Stimulated activated CD4-positive, alpha-beta T cell treated with anti-CD3 and anti-CD28 coated beads, Interleukin-1b, Interleukin-23, amount 100 ng/mL, for 24 hours (primary cell): ENCODE results near the gene ZSWIM5.

Source experiments
- DNase-seq, 4 experiments: peaks; one replicate each; pipeline ENCODE4 v3.0.0-alpha.2; 2020; ENCODE audit warnings: low read depth in 4 of 4, low spot score in 1 of 4

ZSWIM5 gene

DNA sequence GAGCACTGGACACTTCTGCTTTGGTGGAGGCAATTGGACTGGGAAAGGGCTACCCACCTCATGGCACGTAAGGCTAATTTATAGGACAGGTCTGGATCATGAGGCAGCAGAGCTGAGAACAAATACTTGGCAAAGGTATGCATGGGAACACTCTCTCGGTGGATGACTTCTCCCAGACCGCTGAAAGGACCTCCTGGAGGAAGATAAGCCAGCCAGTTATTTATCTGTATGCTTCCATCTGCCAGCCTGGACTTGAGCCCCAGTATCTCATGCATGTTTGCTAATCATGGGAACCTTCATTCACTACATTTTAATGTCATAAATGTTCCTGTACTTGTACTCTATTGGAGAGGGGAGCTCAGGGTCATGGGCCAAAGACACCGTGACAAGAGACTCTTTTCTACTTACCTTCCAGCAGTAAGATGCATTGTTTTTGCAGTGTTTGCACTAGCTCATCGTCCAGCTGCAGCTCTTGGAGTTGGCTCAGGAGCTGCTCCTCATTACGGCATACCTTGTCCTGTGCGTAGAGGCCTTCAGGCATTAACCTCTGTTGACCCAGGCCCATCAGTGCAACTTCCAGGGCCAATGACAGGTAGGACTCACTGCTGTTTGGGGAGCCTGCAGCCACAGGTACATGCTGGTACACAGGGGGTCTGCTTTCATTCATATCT lies 170.6 kb downstream of the ZSWIM5 start:
- no peak for DNase-seq

DNA sequence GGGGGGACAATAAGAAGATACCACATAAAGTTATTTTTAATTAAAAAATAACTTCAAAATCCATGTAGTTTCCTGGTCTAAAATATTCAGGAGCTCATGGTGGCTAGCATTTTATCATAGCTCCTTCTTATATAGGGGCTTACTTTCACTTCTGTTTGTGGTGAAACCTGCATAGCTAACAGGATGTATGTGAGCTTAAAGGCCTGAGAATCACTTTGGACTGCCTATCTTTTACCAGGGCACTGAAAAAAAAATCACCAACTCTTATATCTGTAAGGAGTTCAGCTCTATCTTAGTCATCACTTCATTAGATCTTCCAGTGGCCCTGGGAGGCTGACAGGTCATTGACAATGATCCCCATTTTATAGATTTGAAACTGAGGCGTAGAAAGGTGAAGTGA lies 173.0 kb downstream of the ZSWIM5 start:
- DNase-seq: no peak

DNA sequence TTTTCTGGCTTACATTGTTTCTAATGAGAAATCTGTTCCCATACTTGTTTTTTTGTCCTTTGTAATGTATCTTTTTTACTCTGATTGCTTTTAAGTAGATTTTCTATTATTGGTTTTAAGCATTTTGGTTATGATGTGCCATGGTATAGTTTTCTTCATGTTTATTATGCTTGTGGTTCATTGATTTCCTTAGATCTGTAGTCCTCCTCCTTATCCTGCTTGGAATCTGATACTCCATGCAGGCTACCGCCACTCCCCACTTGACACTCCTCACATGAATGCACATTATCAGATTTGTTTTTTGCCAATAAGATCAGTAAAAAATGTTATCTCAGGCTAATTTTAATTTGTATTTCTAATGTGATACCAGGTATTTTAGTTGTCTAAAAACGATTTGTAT lies 173.6 kb downstream of the ZSWIM5 start:
- no peak for DNase-seq

DNA sequence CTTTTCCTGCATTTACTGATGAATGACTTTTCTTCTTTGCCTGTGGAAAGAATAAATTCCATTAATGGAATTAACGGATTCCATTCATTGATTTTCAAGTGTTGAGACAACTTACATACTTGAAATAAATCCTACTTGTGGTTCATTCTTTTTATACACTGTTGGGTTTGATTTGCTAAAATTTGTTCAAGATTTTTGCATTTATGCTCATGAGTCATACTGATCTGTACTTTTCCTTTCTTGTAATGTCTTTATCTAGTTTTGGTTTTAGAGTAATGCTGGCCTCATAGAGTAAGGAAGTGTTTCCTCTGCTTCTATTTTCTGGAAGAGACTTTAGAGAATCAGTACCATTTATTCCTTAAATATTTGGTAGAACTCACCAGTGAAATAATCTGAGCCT lies 180.0 kb downstream of the ZSWIM5 start:
- no peak for DNase-seq

DNA sequence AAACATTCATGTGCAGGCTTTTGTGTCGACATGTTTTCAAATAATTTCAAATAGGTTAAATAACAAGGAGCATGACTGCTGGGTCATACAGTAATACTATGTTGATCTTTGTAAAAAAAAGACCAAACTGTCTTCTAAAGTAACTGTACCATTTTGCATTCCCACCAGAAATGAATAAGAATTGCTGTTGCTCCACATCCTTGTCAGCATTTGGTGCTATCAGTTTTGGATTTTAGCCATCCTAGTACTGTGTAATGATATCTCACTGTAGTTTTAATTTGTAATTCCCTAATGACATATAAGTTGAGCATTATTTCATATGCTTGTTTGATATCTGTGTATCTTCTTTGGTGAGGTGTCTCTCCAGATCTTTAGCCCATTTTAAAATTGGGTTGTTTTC lies 182.7 kb downstream of the ZSWIM5 start:
- DNase-seq: no peak

DNA sequence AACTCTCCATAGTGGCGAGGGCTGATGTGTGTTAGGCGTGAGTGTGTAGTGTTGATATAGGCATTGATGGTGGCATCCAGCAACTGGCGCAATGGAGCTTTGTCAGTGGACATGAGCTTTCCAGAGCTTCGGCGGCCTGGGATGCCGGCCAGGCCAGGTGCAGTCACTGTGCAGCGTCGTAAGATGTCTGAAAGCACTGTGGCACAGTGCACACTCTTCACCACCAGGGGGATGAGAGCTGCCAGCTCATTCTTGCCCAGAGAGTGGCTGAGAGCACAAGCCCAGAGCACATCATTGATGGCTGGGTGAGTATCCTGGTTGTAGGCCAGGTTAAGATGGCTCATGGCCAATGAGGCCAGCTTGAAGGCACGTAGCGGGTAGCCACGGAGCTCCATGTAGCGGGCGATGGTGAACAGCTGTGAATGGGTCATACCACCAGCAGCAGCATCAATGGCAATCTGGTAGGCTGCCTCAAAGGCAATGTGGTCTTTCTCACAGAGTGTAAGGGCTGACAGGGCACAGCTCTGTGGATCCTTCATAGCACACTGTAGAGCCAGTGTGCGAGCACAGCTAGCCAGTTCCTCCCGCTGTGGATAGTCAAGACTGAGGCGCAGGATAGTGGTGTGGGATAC lies 187.7 kb downstream of the ZSWIM5 start:
- DNase-seq: peak in 2 of 4 experiments; percentile 39 to 44

DNA sequence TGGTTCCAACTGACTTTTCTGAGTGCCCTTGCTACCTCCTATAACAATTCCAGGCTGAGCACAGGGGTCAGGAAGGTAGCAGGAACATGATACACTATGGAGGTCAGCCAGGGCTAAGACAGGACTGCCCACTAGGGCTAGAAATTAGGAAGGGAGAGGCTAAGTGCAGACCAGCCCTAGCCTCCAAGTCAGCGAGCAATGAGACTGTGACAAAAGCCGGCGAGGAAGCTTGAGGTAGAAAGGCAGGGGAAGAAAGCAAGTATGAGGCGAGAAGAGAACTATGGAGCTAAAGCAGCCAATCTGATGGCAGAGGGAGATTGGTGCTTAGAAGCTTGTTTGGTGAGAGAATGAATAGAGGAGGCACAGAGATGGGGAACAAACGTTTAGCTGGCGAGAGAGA lies 189.6 kb downstream of the ZSWIM5 start:
- DNase-seq: no peak

DNA sequence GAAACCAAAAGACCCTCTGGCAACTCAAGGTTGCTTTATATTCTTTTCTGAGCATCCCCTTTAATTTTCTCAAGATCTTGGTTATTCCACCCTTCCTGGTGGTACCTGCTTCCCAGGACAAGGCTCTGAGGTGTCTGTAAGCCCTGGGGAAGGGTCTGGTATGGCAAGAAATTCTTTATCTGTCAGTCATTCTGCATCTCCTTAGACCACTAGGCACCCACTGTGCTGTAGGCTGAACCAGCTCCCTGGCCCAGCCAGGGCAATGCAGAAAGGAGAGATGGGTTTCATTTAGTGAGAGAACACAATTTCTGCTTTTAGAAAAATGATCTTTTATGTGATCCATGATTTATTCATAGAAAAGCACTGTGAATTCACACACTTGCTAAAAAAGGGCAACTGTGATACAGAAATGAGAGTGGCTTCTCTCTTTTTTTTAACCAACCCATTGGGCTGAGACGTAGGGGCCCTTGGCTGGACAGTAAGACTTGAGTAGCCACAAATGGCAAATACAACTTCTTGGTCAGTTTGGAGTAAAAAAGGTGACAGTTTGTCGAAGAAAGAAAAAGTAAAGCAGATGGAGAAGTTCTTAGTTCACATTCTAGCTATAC lies 190.2 kb downstream of the ZSWIM5 start:
- no peak for DNase-seq

DNA sequence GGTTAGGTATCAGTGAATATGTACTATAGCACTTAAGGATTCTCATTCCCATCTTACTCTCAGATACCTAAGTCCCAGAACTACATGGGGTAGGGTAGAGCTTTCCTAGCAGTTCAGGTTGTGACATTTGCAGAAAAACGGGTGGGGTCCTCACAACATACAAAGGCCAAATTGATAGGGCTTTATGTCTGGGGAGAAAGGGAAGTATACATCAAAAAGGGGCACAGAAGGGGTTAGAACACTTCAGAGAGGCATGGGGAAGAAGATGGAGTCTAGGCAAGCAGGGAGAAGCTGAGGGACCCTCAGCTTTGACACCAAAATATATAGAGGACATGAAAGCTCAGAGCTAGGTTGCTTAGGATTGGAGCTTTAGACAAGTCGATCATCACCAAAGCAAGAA lies 190.7 kb downstream of the ZSWIM5 start:
- no peak for DNase-seq

DNA sequence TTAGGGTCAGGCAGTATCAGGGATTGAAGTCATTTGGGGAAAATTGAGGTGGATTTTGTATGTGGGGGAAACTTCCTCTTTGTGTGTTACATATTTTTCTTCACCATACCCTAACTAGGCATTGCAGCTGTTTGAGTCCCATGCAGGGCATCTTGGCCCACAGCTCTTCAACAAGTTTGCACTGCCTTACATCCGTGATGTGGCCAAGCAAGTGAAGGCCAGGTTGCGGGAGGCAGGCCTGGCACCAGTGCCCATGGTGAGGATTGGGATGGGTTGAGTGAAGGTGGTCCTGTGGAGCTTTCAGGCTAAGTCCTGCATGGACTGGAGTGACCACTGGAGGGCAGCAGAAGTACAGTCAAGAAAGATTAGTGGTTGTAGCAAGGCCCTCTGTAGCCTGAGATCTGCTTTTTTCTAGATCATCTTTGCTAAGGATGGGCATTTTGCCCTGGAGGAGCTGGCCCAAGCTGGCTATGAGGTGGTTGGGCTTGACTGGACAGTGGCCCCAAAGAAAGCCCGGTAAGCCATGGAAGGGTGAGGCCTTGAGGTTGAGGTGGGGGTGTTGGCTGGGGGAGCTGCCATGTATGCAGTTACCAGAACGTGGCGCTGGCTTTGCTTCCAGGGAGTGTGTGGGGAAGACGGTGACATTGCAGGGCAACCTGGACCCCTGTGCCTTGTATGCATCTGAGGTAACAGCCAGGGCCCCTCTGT lies 191.9 kb downstream of the ZSWIM5 start:
- DNase-seq: peak; percentile 62 to 67 (median 64)

DNA sequence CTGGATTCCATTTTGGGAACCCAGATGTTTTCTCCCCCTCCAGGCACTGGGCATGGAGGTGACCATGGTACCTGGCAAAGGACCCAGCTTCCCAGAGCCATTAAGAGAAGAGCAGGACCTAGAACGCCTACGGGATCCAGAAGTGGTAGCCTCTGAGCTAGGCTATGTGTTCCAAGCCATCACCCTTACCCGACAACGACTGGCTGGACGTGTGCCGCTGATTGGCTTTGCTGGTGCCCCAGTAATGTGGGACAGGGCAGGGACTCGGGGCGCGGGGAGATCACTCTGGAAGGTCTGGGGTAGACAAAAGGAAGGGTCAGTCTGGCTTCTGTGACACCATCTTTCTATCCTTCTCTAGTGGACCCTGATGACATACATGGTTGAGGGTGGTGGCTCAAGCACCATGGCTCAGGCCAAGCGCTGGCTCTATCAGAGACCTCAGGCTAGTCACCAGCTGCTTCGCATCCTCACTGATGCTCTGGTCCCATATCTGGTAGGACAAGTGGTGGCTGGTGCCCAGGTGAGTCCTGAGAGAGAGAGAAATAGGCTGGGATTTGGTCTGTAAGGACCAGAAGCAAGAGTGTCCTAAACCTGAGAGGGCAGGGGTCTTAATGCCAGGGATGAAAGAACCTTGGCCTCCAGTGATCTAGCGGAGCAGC lies 192.7 kb downstream of the ZSWIM5 start:
- DNase-seq: no peak

DNA sequence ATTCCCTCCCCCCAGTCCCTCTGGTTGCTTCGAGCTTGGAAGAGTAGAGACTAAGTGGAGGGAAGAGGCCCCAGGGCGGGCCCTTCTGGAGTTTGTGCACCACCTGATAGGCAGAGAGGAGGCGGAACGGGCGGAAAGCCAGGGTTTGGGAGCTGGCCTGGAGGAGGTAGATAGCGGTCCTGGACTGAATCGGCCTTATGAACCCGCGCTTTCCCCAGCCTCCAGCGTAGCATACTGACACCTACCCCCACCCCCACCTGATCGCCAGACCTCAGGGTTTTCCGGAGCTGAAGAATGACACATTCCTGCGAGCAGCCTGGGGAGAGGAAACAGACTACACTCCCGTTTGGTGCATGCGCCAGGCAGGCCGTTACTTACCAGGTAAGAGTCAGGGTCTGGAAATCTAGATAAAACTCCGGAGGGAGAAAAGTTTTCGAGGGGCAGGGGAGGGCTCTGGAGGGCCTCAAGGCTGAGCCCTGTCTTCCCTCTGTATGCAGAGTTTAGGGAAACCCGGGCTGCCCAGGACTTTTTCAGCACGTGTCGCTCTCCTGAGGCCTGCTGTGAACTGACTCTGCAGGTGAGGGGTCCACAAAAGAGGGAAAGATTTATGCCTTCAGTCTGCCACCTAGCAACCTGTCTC lies 193.6 kb downstream of the ZSWIM5 start:
- DNase-seq: peak in 2 of 4 experiments; percentile 27 to 46

DNA sequence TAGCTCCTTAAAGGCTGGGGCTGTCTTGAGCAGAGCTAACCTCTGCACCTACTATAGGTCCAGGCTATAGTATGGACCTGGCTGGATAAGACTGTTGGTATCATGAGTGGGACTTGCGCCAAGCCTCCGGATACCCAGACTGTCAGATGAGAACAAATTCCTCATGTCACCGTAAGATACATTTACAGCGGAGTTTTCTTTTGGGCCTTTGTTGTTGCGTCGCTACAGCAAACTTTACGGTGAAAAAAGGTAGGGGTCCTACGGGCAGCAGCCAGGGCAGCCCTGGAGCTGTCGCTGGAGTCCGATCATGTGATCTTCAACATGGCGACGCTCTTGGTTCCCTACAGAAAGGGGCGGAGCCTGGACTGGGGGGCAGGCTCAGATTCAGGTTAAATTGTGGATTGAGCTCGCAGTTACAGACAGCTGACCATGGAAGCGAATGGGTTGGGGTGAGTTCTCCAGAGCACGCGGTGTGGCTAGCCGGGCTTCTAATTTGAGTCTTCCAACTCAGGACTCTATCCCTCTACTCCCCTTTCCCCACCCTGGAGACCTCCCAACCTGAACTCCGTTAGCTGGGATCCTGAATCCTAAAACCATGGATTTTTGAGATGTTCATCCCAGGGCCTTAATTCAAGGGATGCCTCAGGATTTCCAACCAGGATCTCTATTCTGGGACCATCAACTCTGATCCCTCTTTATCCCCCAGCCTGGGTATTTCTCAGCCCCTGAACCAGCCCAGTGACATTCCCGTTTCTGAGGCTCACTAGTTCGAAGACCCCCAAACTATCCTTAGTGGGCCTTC lies 194.4 kb downstream of the ZSWIM5 start, which contains the start of gene UROD:
Gene UROD (plus strand): TSS at position 418 of the 802 bp plus-strand sequence. CDS start 12 bp downstream, at position 430.
- DNase-seq: peak; percentile 57 to 93 (median 73)

DNA sequence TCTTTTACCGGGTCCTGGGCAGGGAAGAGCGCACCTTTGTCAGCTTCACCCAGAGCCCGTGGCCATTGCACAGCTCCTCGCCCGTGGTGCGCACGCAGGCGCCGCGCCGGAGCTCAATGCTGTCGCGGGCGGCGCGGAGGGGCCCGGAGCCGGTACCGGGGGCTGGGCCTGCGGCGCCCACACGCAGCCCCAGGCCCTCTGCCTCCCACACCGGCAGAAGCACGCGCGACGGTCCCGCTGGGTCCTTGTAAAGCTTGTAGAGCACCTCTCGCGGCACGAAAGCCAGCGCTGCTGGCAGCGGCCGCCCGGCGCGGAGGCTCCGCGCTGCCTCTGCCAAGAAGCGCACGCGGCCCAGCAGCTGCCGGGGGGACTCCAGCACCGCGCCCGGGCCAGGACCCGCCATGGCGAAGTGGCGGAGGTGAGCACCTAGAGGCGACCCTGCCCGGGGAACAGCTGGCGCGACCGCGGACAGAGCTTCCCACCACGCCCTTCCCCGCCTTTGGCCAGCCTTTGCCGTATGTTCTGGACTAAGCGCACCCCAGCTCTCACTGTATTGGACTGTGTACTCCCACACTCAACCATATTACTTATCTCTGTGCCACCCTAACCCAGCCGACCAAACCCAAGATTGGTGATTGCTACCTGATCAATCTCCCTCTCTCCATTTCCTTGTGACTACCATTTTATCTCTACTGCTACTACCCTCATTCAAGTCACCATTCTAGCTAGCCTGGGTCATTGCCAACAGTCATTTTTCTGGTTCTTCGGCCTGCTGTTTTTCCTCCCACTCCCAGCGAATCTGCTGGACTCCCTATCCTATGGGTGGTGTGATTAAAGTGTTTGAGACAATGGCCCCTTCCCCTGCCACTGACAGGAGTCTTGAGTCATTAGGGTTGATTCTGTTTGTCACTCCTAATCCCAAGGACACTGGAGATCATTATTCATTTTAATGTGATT lies 195.3 kb downstream of the ZSWIM5 start, which contains the start of gene HECTD3:
Gene HECTD3 (minus strand): TSS at position 470 of the 957 bp plus-strand sequence. CDS start 67 bp downstream, at position 403.
- peak in 3 of 4 experiments; percentile 45 to 67 (median 48) for DNase-seq

DNA sequence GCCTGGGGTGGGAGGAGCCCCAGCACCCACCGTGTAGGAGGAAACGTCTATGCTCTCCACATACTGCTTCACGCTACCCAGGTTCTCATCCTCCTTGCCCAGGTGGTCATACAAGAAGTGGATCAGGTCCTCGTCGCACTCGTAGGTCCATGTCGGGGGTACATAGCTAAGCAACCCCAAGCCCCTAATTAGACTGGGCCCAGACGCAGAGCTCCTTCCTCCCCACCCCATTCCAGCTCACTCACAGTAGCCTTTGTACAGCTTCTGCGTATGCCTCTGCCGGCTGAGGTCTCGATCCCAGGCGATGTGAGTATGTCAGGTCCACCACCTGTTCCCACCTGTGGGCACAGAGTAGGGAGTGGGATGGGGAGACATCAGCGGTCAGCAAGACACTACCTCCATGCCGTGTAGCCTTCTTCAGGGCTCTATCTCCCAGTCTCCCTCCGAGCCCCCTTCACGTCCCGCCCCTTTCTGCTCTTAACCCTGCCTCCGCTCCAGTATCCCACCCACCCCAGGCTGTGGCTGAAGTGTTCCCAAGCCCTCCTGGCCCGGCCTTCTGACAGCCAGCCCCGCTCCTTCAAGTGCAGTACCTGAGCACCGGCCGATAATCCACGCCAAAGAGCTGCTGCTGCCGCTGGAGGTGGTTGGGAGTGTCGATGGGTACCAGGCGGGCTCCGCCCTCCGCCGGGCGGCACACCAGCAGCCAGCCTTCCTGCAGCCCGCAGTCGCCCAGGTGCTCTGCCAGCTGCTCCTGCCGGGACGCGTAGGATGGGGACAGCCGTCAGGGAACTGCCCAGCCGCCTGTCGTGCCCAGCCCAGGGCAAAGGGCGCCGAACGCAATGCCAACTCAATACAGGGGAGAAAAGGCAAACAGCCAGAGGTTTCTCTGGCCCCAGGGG lies 196.2 kb downstream of the ZSWIM5 start:
- no peak for DNase-seq

DNA sequence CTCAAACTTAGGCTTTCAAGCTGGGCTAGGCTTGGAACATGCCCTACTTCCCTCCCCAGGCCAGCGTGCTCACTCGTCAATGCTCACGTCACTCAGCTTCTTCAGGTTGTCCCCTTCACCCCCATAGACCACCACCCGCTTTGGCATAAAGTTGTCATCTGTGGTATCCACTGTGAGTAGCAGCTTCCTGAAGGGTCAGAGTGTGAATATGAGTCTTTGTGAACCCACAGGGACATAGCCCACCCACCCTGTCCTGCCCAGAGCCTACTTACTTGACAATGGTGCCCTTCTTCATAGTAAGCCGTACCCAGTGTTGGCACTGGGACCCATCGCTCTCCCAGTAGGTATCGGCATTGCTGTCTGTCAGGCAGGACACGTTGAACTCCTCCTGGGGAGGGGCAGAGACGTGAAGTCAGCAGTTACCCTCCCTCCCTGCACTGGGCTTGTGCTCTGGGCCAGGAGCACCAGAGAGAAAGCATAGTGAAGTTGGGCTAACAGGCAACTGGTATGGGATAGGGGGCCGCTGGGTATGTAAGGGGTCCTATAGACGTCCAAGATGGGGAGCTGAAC lies 197.0 kb downstream of the ZSWIM5 start:
- no peak for DNase-seq

DNA sequence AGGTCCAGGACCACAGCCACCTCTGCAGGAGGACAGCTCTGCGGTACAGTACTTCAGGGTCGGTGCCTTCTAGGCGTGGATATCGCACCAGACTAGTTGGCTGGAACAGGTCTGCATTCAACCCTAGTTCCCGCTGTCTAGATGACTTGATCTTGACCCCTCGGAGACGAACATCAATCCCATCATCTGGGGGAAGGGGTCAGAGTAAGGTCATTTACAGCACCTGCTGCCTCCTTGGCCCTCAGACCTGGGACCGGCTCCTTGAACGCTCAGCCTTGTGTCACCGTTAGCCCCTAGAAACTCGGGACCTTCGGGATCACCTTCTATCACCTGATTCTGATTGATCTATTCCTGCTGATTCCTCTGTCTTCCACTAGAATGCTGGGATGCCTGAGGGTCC lies 197.9 kb downstream of the ZSWIM5 start:
- no peak for DNase-seq
